T-helper 22 cell (primary cell): Measurements from ENCODE around the gene RIOK1.
"Not testable (repeated sequence)": the region's sequence is repeated elsewhere in the genome, so short reads cannot be mapped to it uniquely, and the experiment has no call there.

ENCODE experiments used
- DNase-seq: peaks from one replicate; pipeline ENCODE4 v3.0.0-alpha.2; 2020; ENCODE audit warnings: low read depth

RIOK1 gene

DNA sequence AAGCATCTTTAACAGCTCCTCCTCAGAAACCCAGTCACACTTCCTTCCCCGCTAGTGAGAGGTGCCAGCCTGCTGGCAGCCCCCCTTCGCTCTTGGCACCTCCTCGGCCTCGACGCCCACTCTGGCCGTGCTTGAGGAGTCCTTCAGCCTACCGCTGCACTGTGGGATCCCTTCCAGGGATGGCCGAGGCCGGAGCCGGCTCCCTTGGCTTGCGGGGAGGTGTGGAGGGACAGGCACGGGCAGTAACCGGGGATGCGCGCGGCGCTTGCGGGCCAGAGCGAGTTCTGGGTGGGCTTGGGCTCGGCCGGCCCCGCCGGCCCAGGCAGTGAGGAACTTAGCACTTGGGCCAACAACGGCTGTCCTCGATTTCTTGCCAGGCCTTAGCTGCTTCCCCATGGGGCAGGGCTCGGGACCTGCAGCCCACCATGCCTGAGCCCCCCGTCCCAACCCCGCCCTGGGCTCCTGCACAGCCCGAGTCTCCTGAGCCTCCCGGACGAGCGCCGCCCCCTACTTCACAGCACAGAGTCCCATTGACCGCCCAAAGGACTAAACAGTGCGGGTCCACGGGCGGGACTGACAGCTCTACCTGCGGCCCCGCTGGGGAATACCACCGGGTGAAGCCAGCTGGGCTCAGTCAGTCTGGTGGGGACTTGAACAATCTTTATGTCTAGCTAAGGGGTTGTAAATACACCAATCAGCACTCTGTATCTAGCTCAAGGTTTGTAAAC is 51.6 kb downstream of the RIOK1 start:
- no peak for DNase-seq

DNA sequence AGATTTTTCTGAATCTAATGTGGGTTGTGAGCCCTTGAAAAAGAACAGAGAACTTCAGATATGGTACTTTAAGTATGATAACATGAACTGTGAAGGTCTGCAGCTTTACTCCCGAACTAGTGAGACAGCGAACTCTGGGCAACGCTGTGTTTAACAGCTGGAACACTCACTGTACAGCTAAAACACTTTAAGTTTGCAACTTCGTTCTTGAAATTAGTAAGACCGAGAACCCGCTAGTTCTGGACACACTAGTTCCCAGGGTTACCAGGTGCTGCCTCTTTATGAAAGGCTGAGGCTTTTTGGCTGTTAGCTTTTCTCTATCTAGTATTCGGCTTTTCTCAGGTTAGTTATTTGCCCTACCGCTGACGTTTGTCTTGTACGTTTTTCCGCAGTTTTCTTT is 52.9 kb downstream of the RIOK1 start:
- no peak for DNase-seq

DNA sequence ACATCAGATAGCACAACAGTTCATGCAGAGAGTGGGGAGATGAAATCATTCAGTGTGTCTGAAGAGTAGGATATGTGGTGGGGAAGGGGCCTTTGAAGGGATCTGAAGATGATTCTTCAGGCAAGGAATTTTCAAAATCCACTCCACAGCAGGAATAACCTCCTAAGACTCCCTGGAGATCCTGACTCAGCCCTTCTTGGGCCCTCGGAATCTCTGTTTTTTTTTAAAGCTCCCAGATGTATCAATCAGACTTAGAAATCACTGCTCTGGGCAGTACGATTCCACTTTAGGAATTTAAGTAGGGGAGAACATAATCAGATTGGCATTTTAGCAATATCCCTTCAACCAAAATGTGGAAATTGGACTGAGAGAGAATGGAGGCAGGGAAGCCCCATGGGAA is 55.5 kb downstream of the RIOK1 start:
- DNase-seq = no peak

DNA sequence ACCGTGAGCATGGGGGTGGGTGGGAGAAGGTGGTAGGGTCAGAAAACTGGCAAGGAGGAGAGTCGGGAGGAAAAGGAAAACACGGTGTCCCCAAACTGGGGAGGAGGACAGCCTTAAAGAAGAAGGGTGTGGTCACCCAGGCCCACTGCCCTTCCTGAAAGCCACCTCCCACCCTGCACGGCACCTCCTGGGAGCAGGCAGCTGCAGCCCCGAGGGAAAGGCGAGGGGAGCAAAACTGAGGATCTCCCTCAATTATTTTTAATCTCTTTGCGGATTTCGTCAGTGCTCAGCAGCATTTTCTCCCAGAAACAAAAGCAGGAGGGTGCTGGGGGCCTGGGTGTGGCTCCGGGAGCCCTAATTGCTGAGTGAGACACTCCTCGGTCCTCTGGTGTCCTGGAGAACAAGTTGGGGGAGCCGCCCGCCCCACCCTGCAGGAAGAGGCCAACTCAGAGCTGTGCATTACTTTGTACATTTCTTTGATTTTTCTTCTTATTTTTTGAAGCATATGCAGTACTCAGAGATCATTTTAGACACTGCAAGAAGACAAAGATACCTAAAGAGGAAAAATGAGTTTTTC is 56.4 kb downstream of the RIOK1 start:
- no peak for DNase-seq

DNA sequence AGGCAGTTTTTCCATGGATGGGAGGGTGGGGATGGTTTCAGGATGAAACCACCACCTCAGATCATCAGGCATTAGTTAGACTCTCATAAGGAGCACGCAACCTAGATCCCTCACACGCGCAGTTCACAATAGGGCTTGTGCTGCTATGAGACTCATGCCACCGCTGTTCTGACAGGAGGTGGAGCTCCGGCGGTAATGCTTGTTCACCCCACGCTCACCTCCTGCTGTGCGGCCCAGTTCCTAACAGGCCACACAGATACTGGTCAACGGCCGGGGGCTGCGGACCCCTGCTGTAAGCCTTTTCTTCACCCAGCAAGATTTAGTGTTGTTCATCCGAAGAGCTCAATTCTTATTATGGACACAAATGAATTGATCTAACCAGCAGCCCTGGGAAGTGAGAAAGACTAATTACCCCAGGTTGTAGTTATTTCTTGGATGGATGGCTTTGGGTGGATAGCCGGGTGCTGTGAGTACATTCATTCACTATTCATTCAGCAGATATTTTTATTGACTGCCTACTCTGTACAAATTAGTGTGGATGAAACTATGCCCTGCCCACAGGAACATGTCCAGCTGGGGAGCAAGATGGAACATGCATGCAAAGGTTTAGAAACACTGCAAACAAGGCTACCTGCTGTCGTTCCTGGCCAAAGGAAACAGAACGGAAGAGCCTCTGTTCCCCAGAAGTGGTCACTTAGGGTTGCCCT is 57.2 kb downstream of the RIOK1 start:
- no peak for DNase-seq

DNA sequence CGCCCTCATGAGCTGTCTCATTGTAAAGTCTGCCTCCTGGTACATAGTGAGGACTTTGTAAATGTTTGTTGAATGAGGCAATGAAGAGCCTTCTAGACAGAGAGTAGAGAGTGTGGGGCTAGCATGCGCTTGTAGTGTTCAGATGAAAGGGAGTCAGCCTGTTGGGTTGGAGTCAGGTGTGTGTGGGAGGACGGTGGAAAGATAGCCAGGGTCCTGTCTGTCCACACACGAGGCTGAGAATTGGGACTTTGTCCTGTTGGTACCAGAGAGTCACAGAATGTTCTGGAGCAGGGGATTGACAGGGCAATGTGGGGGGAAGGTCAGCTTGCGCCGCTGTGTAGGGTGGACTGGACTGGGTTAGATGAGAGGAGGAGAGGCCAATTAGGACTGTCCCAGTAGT is 58.6 kb downstream of the RIOK1 start:
- DNase-seq = no peak

DNA sequence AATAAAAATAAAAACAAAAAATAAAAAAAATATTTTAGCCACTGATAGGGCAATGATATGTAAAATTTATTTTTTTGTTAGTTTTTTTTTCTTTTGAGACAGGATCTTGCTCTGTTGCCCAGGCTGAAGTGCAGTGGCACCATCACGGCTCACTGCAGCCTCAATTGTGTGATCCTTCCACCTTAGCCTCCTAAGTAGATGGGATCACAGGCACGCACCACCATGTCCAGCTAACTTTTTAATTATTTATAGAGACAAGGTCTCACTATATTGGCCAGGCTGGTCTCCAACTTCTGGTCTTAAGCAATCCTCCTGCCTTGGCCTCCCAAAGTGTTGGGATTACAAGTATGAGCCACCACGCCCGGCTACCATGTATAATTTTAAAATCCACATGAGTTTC is 59.4 kb downstream of the RIOK1 start:
- DNase-seq = no peak

DNA sequence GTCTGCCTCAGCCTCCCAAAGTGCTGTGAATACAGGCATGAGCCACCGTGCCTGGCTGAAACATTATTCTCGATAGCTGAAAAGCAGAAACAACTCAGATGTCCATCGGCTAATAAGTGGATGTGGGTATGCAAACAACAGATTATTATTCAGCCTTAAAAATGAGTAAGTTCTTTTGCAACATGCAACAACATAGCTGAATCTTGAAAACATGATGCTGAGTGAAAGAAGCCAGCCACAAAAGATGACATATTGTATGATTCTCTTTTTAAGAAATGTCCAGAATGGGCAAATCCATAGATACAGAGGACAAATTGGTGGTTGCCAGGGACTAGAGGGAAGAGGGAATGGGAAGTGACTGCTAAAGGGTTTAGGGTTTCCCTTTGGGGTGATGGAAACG is 61.7 kb downstream of the RIOK1 start:
- no peak for DNase-seq

DNA sequence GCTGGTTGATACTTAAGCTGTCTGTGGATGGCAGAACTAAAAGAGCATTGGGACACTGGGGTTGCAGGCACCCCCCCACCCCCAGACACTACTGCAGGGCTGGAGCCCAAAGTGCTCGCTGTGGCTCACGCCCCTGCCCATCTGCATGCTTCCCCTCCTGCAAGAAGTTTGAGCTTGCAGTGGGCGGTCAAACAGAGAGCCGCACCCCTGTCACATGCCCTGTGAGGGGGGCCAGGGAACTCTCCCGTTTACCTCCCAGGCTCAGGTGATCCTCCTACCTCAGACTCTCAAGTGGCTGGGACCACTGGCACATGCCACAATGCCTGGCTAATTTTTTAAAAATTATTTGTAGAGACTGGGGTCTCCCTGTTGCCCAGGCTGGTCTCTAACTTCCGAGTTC is 63.3 kb downstream of the RIOK1 start:
- DNase-seq = no peak

DNA sequence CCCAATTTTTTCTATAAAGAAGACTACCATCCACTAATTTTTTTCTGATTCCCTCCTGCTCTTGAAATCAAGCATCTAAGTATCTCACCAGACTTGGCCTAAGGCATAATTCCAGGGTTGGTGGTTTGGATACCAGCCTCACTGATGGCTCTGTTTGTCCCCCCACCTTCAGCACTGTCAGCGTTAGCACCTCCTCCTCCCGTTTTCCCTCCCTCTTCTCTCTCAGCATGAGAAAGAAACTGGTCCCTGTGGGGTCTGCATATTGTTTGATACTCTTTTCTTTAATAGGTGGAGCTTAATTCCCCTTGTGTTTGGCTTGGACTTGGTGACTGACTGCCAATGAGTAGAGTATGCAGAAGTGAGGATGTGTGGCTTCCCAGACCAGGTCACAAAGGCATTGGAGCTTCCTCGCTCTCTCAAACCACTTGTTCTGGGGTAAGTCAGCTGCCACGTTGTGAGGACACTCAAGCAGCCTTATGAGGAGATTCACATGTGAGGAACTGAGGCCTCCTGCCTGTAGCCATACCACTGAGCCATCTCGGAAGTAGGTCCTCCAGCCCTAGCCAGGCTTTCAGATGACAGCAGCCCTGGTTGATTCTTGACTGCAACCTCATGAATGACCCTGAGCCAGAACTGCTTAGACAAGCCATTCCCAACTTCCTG is 65.2 kb downstream of the RIOK1 start:
- no peak for DNase-seq

DNA sequence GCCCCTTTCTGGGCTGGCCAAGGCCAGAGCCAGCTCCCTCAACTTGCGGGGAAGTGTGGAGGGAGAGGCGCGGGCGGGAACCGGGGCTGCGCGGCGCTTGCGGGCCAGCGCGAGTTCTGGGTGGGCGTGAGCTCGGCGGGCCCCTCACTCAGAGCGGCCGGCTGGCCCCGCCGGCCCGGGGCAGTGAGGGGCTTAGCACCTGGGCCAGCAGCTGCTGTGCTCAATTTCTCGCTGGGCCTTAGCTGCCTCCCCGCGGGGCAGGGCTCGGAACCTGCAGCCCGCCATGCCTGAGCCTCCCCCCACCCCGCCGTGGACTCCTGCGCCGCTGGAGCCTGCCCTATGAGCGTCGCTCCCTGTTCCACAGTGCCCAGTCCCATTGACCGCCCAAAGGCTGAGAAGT is 66.7 kb downstream of the RIOK1 start:
- not testable (repeated sequence) for DNase-seq

DNA sequence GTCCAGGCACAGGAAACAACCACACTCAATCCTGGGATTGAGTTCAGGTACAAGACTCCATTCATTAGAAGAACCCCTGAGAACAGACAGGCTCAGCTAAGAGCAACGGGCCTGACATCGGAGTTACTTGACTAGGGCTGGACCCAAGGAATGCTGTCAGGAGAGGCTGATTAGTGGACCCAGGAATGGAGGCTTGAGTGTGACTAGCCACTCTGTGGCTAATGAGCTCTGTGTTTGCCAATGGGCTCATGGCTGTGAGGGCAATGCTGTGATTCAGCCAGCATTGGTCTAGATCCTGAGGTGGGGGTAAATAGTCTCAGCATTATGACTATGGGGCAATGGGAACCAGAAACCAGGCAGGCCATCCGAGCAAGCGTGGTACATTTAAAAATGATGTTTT is 71.8 kb downstream of the RIOK1 start:
- DNase-seq = no peak

DNA sequence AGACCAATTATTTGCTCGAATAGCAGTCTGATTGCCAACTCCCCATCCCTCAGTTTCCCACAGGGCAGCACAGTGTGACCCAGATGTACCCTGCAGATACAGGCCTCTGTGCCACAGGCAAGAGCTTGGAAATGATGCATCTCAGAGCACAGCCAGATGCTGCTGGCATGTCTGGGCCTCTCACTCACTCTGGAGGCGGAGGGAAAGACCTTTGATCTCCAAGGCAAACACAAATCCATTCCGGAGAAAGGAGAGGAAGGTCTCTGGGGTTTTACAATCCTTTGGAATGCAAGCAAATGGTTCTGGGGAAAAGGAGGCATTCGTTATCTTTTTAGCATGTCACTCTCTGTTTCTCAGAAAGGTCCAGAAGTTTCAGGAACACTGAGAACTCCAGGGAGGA is 74.2 kb downstream of the RIOK1 start:
- DNase-seq = no peak

DNA sequence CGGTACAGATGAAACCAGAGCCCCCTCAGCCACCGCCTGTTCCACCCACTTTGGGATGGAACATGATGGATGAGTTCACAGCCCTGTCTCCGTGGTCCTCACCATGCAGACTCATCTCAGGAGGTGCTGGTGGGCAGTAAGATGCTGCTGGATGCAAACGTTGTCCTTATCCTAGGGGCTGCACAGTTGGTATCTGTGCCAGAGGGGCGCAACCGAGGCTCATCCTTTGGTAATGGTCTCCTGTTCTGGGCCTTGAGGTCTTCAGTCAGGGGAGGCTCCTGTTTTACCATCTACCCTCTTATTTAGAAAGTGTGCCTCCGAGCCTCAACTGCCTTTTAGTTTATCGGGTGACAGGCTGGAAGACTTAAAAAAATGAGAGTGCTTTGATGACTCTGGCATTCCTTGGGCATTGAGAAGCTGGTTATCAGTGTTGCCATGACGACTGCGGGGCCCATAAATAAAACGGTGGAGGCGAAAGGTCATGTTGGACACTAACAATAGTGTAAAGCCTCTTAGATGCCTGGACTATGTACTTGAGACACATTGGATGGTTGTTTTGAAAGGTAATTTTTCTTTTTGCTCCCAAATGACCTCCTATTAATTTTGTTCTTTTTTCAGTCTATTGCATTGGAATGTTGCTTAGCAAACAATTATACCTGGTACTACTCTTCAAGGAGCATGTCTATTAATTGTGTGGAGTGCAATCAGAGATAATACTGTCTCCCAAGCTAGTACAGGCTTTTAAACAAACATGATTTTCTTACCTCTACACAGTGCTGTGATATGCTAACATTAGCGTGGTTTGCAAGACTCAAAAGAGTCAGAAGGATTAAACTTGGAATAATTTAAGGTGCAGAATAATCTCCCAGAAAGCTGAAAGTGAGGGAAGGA is 77.6 kb downstream of the RIOK1 start:
- DNase-seq = no peak
